WTC11 (cell line): ENCODE data around the gene ADGRE1. TPM values are rescaled to one million over a fixed set of nuclear protein-coding genes. Genes with fewer than 3 reads are reported as not detected.

ENCODE experiments used
- ATAC-seq: fragments of 200-7000 bp; cut with Tn5 transposase; 2 replicates; pipeline ENCODE4 v1.10.0; 2021; ENCODE audit warnings: mild to moderate bottlenecking, moderate library complexity
- CTCF ChIA-PET: fragments of 300-600 bp; sonication (Branson Sonifier 250); formaldehyde crosslinking; loops from one replicate; lab custom pipeline; 2021; ENCODE audit warnings: antibody characterized with exemption; lab: Charles Lee
- POLR2A ChIA-PET: fragments of 350-600 bp; sonication (Branson Sonifier 250); formaldehyde crosslinking; loops from one replicate; lab custom pipeline; 2021; ENCODE audit warnings: antibody characterized with exemption; lab: Charles Lee
- DNase-seq: peaks from one replicate; pipeline ENCODE4 v3.0.0; 2021; ENCODE audit warnings: low spot score
- H3K27ac Mint-ChIP-seq: 2 replicates; pipeline ENCODE4 v1.8.0; 2021; ENCODE audit warnings: mixed read lengths
- H3K27me3 Mint-ChIP-seq: 2 replicates; pipeline ENCODE4 v1.8.0; 2021; ENCODE audit warnings: low read depth, mild to moderate bottlenecking, moderate library complexity, mixed read lengths
- H3K36me3 Mint-ChIP-seq: 2 replicates; pipeline ENCODE4 v1.8.0; 2021; ENCODE audit warnings: mixed read lengths
- H3K4me1 Mint-ChIP-seq: 2 replicates; pipeline ENCODE4 v1.8.0; 2022; ENCODE audit warnings: mixed read lengths
- H3K4me3 Mint-ChIP-seq: 2 replicates; pipeline ENCODE4 v1.8.0; 2021; ENCODE audit warnings: mild to moderate bottlenecking, moderate library complexity, mixed read lengths
- H3K9me3 Mint-ChIP-seq: 2 replicates; pipeline ENCODE4 v1.8.0; 2021; ENCODE audit warnings: mixed read lengths
- ATF2 ChIP-seq: sonication (generic); formaldehyde crosslinking; IDR thresholded peaks from 2 replicates; pipeline ENCODE4 v1.8.1; 2022; ENCODE audit warnings: low read depth, missing genetic modification reagents, borderline replicate concordance
- CREB1 ChIP-seq: sonication (generic); formaldehyde crosslinking; IDR thresholded peaks from 2 replicates; pipeline ENCODE4 v1.8.0; 2023; ENCODE audit warnings: mild to moderate bottlenecking, missing genetic modification reagents
- CTCF ChIP-seq: fragments of 200-600 bp; IDR thresholded peaks from 2 replicates; pipeline ENCODE4 v1.8.0; 2022; ENCODE audit warnings: antibody characterized with exemption
- ETV6 ChIP-seq: sonication (generic); formaldehyde crosslinking; IDR thresholded peaks from 2 replicates; pipeline ENCODE4 v1.8.1; 2022; ENCODE audit warnings: mild to moderate bottlenecking, missing genetic modification reagents
- FOXP1 ChIP-seq: sonication (generic); formaldehyde crosslinking; IDR thresholded peaks from 2 replicates; pipeline ENCODE4 v1.8.0; 2022; ENCODE audit warnings: missing genetic modification reagents, mild to moderate bottlenecking, moderate library complexity, borderline replicate concordance
- FOXP4 ChIP-seq: sonication (generic); formaldehyde crosslinking; IDR thresholded peaks from 2 replicates; pipeline ENCODE4 v1.8.0; 2022; ENCODE audit warnings: mild to moderate bottlenecking, missing genetic modification reagents
- GABPB1 ChIP-seq: sonication (generic); formaldehyde crosslinking; IDR thresholded peaks from 2 replicates; pipeline ENCODE4 v1.8.1; 2023; ENCODE audit warnings: mild to moderate bottlenecking, missing genetic modification reagents
- HMGA2 ChIP-seq: fragments of 250-450 bp; sonication (Bioruptor Pico); IDR thresholded peaks from 2 replicates; pipeline ENCODE4 v1.4.0; 2021; ENCODE audit warnings: mild to moderate bottlenecking, moderate library complexity
- IRF2 ChIP-seq: sonication (generic); formaldehyde crosslinking; IDR thresholded peaks from 2 replicates; pipeline ENCODE4 v1.8.0; 2022; ENCODE audit warnings: low read depth, missing genetic modification reagents, borderline replicate concordance
- KAT7 ChIP-seq: sonication (generic); formaldehyde crosslinking; IDR thresholded peaks from 2 replicates; pipeline ENCODE4 v1.8.1; 2023; ENCODE audit warnings: missing genetic modification reagents, mild to moderate bottlenecking, borderline replicate concordance
- MYBL2 ChIP-seq: sonication (generic); formaldehyde crosslinking; IDR thresholded peaks from 2 replicates; pipeline ENCODE4 v1.8.1; 2023; ENCODE audit warnings: mild to moderate bottlenecking, moderate library complexity, missing genetic modification reagents
- NFATC4 ChIP-seq: fragments of 250-450 bp; sonication (Bioruptor Pico); IDR thresholded peaks from 2 replicates; pipeline ENCODE4 v1.9.0; 2021; ENCODE audit warnings: mild to moderate bottlenecking
- NFE2L1 ChIP-seq: sonication (generic); formaldehyde crosslinking; IDR thresholded peaks from 2 replicates; pipeline ENCODE4 v1.8.1; 2023; ENCODE audit warnings: missing genetic modification reagents
- NFYB ChIP-seq: sonication (generic); formaldehyde crosslinking; conservative IDR thresholded peaks from 2 replicates; pipeline ENCODE4 v1.8.0; 2022; ENCODE audit warnings: low read depth, missing genetic modification reagents
- NR1H2 ChIP-seq: sonication (generic); formaldehyde crosslinking; IDR thresholded peaks from 2 replicates; pipeline ENCODE4 v1.9.0; 2021; ENCODE audit warnings: mild to moderate bottlenecking, moderate library complexity, missing genetic modification reagents
- NR3C1 ChIP-seq: sonication (generic); formaldehyde crosslinking; conservative IDR thresholded peaks from 2 replicates; pipeline ENCODE4 v1.8.1; 2023; ENCODE audit warnings: low read depth, mild to moderate bottlenecking, missing genetic modification reagents
- OVOL2 ChIP-seq: fragments of 250-450 bp; sonication (Bioruptor Pico); IDR thresholded peaks from 2 replicates; pipeline ENCODE4 v1.9.0; 2021; ENCODE audit warnings: mild to moderate bottlenecking, borderline replicate concordance
- PREB ChIP-seq: sonication (generic); formaldehyde crosslinking; IDR thresholded peaks from 2 replicates; pipeline ENCODE4 v1.8.1; 2022; ENCODE audit warnings: mild to moderate bottlenecking, missing genetic modification reagents, moderate library complexity, borderline replicate concordance
- RORB ChIP-seq: fragments of 250-450 bp; sonication (Bioruptor Pico); IDR thresholded peaks from 2 replicates; pipeline ENCODE4 v1.9.0; 2021; ENCODE audit warnings: mild to moderate bottlenecking
- SMAD4 ChIP-seq: sonication (generic); formaldehyde crosslinking; IDR thresholded peaks from 2 replicates; pipeline ENCODE4 v1.8.0; 2022; ENCODE audit warnings: mild to moderate bottlenecking, missing genetic modification reagents
- TEAD4 ChIP-seq: sonication (generic); formaldehyde crosslinking; IDR thresholded peaks from 2 replicates; pipeline ENCODE4 v1.8.0; 2022; ENCODE audit warnings: mild to moderate bottlenecking, missing genetic modification reagents
- TP53 ChIP-seq: sonication (generic); formaldehyde crosslinking; IDR thresholded peaks from 2 replicates; pipeline ENCODE4 v1.8.1; 2023; ENCODE audit warnings: mild to moderate bottlenecking, missing genetic modification reagents
- USF2 ChIP-seq: sonication (generic); formaldehyde crosslinking; IDR thresholded peaks from 2 replicates; pipeline ENCODE4 v1.8.1; 2023; ENCODE audit warnings: mild to moderate bottlenecking, missing genetic modification reagents, moderate library complexity
- ZBTB21 ChIP-seq: sonication (generic); formaldehyde crosslinking; IDR thresholded peaks from 2 replicates; pipeline ENCODE4 v1.8.1; 2023; ENCODE audit warnings: mild to moderate bottlenecking, missing genetic modification reagents, borderline replicate concordance
- ZMAT4 ChIP-seq: fragments of 250-450 bp; sonication (Bioruptor Pico); IDR thresholded peaks from 2 replicates; pipeline ENCODE4 v1.9.0; 2021; ENCODE audit warnings: mild to moderate bottlenecking
- ZNF317 ChIP-seq: sonication (generic); formaldehyde crosslinking; IDR thresholded peaks from 2 replicates; pipeline ENCODE4 v1.8.1; 2023; ENCODE audit warnings: low read depth, mild to moderate bottlenecking, moderate library complexity, missing genetic modification reagents, borderline replicate concordance
- ZNF671 ChIP-seq: fragments of 250-450 bp; sonication (Bioruptor Pico); IDR thresholded peaks from 2 replicates; pipeline ENCODE4 v1.8.0; 2021; ENCODE audit warnings: mild to moderate bottlenecking
- total RNA-seq: library from RNA; stranded (reverse); gene quantifications from 3 replicates; pipeline ENCODE4 v1.2.3, GENCODE V29; 2021

Gene ADGRE1
- total RNA-seq, 1 experiment from 2014 or later: not detected

GRCh38 chr19:6852001-6852400, 35.4 kb upstream of the ADGRE1 start:
- Mint-ChIP-seq H3K4me1 (0 out of 2 replicates have a peak, but pooled peaks cover 2% of the 10 kb centered on the region), H3K9me3 (peaks cover 50% of the 10 kb centered on the region), H3K36me3 (peaks cover 18% of the 10 kb centered on the region), H3K27me3 (peaks cover 10% of the 10 kb centered on the region; the same call in 1 of the 2 replicates), H3K27ac (no peak overlapping the region), H3K4me3 (no peak overlapping the region)
- DNase-seq (no peak), ATAC-seq (no peak)
- no peak for TF ChIP-seq TEAD4 (CRISPR knock-in tag)
- no peak for TF ChIP-seq FOXP4
- no peak for TF ChIP-seq ETV6 (CRISPR knock-in tag)
- no peak for TF ChIP-seq RORB (CRISPR knock-in tag)
- TF ChIP-seq ATF2 (CRISPR knock-in tag): no peak
- no peak for TF ChIP-seq IRF2 (CRISPR knock-in tag)
- no peak for TF ChIP-seq TP53 (CRISPR knock-in tag)
- TF ChIP-seq NFE2L1 (CRISPR knock-in tag): no peak
- no peak for TF ChIP-seq MYBL2 (CRISPR knock-in tag)
- no peak for TF ChIP-seq USF2 (CRISPR knock-in tag)
- TF ChIP-seq PREB (CRISPR knock-in tag): no peak
- no peak for TF ChIP-seq NFATC4
- ChIA-PET CTCF (interaction anchor here (1.2 kb wide), 1 partner anchor 11 kb away, joined by 3 read pairs; no protein-coding TSS in a partner anchor), POLR2A (no interaction called here)

- no peaks in the 10 kb centered on the region for H3K4me1 Mint-ChIP-seq
- no peak overlapping the region for H3K4me3 Mint-ChIP-seq
- H3K9me3 Mint-ChIP-seq: peaks cover 46% of the 10 kb centered on the region
- H3K27ac Mint-ChIP-seq: no peak overlapping the region
- peaks cover 10% of the 10 kb centered on the region; the same call in 1 of the 2 replicates for H3K27me3 Mint-ChIP-seq
- POLR2A ChIA-PET: no interaction called here
- TF ChIP-seq CTCF: no peak
- TF ChIP-seq CREB1 (CRISPR knock-in tag): no peak
- TF ChIP-seq, all 79 proteins: peak for 0
- DNase-seq (no peak), ATAC-seq (no peak)
- CTCF ChIA-PET: interaction anchor here (1.5 kb wide), 1 partner anchor 10 kb away, joined by 5 read pairs; no protein-coding TSS in a partner anchor
- H3K36me3 Mint-ChIP-seq: peaks cover 18% of the 10 kb centered on the region
These were observed 33.5 kb upstream of the ADGRE1 start for GRCh38 chr19:6853868-6854267.

- CTCF ChIA-PET: interaction anchor here (1.5 kb wide), 1 partner anchor 9 kb away, joined by 5 read pairs; no protein-coding TSS in a partner anchor
- peaks cover 10% of the 10 kb centered on the region; the same call in 1 of the 2 replicates for H3K27me3 Mint-ChIP-seq
- no peak for ATAC-seq
- no peak for TF ChIP-seq NFYB (CRISPR knock-in tag)
- no peak for TF ChIP-seq GABPB1 (CRISPR knock-in tag)
- no peak for TF ChIP-seq SMAD4 (CRISPR knock-in tag)
- no peak for TF ChIP-seq HMGA2
- no peak for TF ChIP-seq ZNF671 (CRISPR knock-in tag)
- TF ChIP-seq OVOL2 (CRISPR knock-in tag): no peak
- no peak for TF ChIP-seq KAT7 (CRISPR knock-in tag)
- TF ChIP-seq NR3C1: no peak
- no peak for TF ChIP-seq ZMAT4 (CRISPR knock-in tag)
- no peak for TF ChIP-seq FOXP1 (CRISPR knock-in tag)
- no peak for TF ChIP-seq NR1H2 (CRISPR knock-in tag)
- TF ChIP-seq ZBTB21: no peak
- no peak for TF ChIP-seq ZNF317 (CRISPR knock-in tag)
These were observed 32.6 kb upstream of the ADGRE1 start for GRCh38 chr19:6854758-6855157.

More at GRCh38 chr19:6854758-6855157, 32.6 kb upstream of the ADGRE1 start:
- no peak overlapping the region for H3K27ac Mint-ChIP-seq
- POLR2A ChIA-PET: no interaction called here
- no peak for DNase-seq
- peaks cover 43% of the 10 kb centered on the region for H3K9me3 Mint-ChIP-seq
- peaks cover 15% of the 10 kb centered on the region for H3K36me3 Mint-ChIP-seq
- no peaks in the 10 kb centered on the region for H3K4me1 Mint-ChIP-seq
- H3K4me3 Mint-ChIP-seq: no peak overlapping the region
